ENCODE results near the gene CALD1.

The CALD1 gene

GRCh38 chr7:134778941-134779740, at the start of gene CALD1:
TSS of gene CALD1 (plus strand) at chr7:134779634. CDS start at chr7:134867734, 88,100 bp downstream.
- H3K27ac ChIP-seq: peak within 1 kb of the TSS; percentile 67
- TF ChIP-seq ZFX (IDR thresholded peaks at IDR 0.05; ENCODE audit: borderline replicate concordance): no peak
- no peak for TF ChIP-seq CTCF (IDR thresholded peaks at IDR 0.05)

GRCh38 chr7:134729895-134730294, 49.5 kb upstream of the CALD1 start:
- no peak for TF ChIP-seq ZFX (IDR thresholded peaks at IDR 0.05; ENCODE audit: borderline replicate concordance)
- no peak for TF ChIP-seq CTCF (IDR thresholded peaks at IDR 0.05)
- no peak overlapping the region for H3K27ac ChIP-seq

- no peak for TF ChIP-seq CTCF (IDR thresholded peaks at IDR 0.05)
- no peak for TF ChIP-seq ZFX (IDR thresholded peaks at IDR 0.05; ENCODE audit: borderline replicate concordance)
- H3K27ac ChIP-seq: no peak overlapping the region
Measured at GRCh38 chr7:134730411-134730829, 49.0 kb upstream of the CALD1 start.

GRCh38 chr7:134731616-134732015, 47.8 kb upstream of the CALD1 start:
- TF ChIP-seq CTCF (IDR thresholded peaks at IDR 0.05) (no peak), ZFX (IDR thresholded peaks at IDR 0.05; ENCODE audit: borderline replicate concordance) (no peak)
- no peak overlapping the region for H3K27ac ChIP-seq

- no peak overlapping the region for H3K27ac ChIP-seq
- TF ChIP-seq CTCF (IDR thresholded peaks at IDR 0.05) (no peak), ZFX (IDR thresholded peaks at IDR 0.05; ENCODE audit: borderline replicate concordance) (no peak)
Measured at GRCh38 chr7:134732728-134733127, 46.7 kb upstream of the CALD1 start.

GRCh38 chr7:134736381-134736780, 43.1 kb upstream of the CALD1 start:
- no peak overlapping the region for H3K27ac ChIP-seq
- TF ChIP-seq ZFX (IDR thresholded peaks at IDR 0.05; ENCODE audit: borderline replicate concordance) (no peak), CTCF (IDR thresholded peaks at IDR 0.05) (no peak)

GRCh38 chr7:134737566-134738345, 41.7 kb upstream of the CALD1 start:
- H3K27ac ChIP-seq: no peak overlapping the region
- TF ChIP-seq ZFX (IDR thresholded peaks at IDR 0.05; ENCODE audit: borderline replicate concordance) (no peak), CTCF (IDR thresholded peaks at IDR 0.05) (no peak)
